HG02943 (cell line): ENCODE measurements around the gene CD99L2.

Source experiments
- ATAC-seq: cut with Tn5 transposase; IDR thresholded peaks from one replicate; pipeline ENCODE4 v1.9.1; 2021; ENCODE audit warnings: mild to moderate bottlenecking, low read depth, moderate library complexity; ENCODE audit not compliant: unreplicated experiment

The CD99L2 gene

DNA sequence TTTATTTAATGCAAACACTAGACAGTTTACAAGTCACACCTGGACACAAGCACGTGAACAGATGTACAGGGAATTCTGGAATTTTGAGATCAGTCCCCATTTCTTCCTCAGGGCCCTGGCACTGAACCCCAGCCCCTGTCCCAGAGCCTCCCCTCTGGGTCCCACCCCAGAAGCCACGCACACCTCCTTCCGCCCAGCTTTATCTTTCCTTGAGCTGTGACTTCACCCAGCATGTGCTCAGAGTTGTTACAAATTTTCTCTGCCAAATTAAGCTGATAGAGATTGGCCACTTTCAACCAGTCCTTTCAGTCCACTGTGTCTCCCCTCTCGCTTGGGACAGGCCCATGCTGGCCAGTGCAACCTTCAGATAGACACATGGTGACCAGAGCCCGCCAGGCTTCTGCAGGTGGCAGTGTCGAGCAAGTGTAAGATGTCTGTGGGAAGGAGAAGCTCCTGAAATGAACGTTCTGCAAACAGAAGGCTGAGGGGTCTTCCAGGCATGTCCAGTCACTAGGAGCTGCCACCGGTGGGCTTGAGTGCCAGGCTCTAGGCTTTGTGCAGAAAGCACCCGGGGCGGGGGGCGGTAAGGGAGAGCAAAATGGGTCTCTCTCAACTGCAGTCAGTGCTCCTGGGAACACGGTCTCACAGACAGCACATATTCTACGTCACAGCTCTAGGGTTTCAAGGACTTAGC lies 132.0 kb downstream of the CD99L2 start:
- no peak for ATAC-seq

DNA sequence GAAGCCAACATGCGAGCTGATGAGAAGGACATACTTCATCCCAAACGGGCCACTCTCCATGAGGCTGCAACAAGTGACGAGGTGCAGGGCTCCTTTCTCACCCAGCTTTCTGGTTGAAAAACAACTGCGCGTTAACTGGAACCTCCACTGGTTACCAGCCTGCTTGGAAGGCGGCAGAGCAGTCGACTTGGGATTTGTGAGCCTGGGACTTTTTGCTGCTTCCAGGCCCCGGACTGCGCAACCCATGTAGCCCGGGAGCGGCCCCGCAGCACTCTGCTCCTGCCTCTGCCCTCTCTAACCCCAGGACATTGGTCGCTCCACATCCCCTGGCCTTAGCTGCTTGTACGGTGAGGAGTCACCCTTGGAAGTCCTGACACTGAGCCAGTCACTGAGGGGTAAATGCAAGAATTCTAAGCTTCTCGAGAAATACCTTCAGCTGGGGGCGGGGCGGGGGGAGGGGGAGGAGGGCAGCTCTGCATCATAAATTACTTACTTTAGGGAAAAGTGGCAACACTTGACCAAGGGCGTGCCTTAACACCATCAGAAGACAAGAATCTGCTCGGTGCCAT lies 132.6 kb downstream of the CD99L2 start:
- no peak for ATAC-seq

DNA sequence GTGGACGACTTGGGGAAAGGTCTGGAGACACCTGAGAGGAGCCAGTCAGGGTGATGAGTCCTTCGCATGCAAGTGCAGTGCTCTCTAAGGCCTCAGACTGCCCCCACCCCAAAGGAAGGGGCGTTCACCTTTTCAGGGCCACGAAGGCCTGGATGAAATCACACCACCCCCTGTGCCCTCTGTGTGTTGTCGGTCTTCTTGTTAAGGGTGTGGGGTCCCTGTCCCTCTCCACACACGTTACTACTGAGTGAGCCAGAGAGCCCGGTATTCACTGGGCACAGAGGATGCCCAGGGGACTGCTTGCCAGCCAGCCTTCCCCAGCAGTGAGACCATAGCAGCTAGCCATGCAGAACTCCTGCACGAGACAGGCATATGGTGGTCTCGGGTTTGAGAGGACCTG lies 133.2 kb downstream of the CD99L2 start:
- no peak for ATAC-seq

DNA sequence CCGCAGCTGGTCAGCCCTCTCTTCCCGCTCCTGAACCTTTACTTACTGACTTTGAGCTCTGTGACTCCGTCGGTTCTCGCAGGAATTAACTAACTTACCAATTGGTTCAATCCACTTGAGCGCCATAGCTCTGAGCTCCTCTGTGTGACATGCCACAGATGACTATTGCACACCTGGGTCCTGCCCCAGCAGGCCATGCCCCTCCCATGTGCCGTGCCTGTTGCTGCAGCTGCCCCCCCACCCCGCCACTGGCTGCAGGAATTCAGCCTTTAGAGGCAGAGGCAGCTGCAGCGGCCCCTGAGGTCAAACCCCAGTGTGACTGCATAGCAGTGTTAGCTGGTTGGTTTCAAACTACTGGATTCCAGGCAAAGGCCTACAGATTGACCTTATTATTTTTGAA lies 134.7 kb downstream of the CD99L2 start:
- no peak for ATAC-seq

DNA sequence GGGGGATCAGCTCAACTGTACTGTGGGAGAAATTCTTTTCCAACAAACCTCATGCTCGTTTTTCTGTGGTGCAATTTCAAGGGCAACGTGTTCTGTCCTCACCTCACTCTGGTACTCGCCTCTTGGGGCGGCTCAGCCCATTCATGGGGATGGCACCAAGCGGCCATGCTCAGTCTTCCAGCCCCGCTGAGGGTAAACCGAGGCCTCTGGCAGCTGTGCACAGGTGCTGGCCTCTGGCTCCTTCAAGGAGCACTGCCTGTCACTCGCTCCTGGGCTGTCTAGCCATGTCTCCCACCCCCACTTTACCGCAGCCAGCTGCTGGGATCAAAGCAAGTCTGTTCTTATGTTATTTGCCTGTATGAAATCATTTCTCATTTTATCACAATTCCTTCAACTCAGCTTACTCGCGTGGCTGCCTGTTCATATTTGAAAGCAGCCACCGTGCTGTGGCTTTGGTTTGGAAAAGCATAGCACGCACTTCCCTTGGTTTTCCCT lies 135.1 kb downstream of the CD99L2 start:
- ATAC-seq = no peak

DNA sequence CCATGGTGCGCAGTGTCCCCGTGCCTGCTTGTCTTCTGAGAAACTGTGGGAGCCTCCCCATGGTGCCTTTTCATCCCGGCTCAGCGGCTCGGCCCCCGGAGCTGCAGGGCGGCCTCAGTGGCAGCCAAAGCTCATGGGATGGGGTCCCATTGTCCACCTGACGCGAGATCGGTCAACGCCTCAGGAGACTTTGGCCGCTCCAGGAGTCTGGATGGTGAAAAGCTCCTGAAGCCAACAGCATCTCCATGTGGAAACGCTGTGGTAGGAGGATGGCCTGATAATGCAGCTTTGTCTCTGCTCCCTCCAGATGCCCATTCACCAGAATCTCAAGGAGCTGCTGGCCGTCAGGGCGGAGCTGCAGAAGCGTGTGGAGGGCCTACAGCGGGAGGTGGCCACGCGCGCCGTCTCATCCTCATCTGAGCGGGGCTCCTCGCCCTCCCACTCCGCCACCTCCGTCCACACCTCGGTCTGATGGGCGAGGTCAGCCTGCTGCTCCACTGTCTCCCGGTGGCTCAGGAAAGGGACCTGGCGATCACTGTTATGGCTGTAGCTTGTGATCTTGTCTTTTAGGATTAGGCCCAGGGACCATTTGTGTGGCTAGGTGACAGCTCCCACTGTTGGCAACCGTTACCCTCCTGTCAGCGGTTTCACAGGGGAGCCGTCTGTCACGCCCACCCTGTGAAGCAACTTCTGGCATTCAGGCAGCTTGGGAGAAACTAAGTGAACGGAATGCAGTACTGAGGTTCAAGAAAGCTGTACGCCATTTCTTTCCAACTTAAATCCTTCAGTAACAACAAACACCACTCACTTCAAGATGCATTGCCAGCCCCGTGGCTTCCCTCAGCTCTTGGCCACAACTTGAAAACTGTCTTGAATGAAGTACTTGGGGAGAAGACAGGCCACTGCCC lies 136.0 kb downstream of the CD99L2 start:
- ATAC-seq = no peak

DNA sequence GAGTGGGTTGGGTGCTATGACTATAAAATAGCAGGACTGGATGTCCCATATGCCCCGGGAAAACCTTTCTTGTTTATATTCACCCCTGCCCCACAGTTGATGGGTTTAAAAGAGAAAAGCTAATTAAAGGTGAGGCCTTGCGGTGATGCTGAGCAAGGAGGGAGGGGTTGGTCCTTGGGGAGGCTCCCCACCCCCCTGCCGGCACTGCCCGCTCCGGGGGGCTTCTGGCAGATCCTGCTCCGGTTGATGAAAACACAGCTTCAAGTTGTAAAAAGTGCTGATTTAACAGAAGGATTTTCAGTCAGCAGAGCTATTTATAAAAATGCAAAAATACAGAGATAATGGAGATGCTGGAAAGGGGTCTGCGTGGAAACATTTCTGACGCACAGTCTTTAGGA lies 136.7 kb downstream of the CD99L2 start:
- ATAC-seq = no peak

DNA sequence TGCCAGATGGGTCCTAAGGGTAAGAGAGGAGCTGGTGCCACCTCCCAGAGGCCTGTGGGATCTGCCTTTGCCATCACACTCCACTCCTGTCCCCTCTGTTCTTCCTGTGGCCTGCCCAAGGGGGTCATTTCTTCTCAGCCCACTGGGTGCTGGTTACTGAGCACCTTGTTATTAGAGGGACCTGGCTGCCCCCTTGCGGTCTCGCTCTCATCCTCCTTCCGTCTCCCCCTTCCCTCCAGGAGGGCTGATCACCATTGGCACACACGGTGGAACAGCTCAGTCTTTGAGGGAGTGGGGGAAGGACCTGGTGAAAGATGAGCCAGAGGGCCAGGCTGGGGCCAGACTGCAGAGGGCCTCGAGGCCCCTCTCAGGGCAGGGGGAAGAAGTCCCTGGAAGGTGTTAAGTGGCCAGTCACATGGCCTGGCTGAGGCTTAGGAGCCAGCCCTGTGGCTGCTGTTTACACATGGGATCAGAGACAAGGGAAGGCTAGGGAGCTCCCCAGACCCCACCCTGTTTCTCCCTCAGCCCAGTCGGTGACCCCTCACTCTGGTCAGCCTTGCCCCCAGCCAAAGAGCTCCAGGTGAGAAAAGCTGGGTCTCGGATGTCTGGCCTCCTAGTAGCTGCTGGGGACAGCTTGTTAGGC lies 137.2 kb downstream of the CD99L2 start:
- no peak for ATAC-seq

DNA sequence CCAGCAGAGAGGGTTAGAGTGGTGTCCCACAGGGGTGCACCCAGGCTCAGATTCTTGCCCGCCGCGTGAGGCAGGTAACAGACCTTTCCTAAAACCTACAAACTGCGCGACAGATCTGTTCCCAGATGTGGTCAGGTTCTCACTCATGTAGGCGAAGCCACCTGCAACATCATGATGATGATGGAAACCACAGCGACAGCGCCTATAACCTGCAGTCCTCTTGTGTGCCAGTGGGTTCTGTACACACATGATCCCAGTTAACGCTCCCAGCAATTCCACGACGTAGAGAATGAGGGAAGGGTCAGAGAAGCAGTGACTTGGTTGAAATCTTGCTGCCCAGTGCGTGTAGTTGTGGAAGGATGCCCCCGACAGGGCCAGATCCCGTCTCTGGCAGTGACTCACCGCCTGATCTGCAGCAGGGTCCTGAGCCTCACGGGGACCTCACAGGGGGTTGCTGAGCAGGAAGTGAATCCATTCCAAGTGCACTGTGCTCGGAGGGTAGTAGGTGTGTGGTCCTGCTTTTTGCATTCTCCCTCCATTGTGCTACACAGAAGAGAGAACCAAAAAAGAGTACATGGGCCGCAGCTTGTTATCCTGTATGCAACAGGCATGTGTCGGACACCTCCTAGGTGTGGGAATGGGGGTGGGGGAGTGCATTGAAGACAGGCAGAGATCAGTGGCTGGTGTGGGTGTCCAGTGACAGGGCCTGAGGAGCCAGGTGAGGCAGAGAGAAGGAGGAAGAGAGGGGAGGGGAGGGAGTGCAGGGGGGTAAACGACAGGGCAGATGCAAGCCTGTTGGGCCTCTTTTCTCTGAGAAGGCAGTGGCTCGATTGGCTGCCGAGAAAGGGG lies 138.7 kb downstream of the CD99L2 start:
- ATAC-seq = no peak

DNA sequence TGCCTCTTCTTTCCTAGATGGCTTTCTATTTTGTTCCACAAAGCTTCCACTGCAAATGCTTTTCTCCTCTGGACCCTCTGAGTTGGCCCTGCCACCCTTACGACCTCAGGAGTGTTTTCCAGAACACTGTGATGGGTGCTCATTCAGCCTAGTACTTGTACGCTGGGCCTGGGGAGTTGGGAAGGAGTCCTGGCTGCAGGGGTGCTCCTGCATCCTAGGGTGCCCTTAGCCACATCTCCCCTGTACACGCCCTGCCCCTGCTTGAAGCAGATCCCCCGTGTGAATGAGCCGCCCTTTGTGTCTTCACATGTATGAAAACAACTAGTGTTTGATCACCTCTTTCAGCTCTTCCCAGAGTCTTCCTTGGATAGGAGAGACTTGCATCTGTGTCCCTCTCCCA lies 141.1 kb downstream of the CD99L2 start:
- no peak for ATAC-seq

DNA sequence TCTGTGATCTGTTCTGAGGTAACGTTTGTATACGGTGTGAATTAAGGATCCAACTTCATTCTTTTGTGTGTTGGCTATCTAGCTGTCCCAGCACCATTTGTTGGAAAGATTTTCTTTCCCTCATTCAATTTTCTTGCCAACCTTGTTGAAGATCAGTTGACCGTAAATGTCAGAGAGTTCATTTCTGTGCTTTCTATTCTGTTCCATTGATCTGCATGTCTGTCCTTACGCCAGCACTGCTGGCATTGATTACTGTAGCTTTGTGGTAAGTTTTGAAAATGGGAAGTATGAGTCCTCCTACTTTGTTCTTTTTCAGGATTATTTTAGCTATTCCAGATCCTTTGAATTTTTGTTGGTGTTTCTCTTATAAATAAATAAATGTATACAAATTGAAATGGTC lies 144.5 kb downstream of the CD99L2 start:
- ATAC-seq = no peak

DNA sequence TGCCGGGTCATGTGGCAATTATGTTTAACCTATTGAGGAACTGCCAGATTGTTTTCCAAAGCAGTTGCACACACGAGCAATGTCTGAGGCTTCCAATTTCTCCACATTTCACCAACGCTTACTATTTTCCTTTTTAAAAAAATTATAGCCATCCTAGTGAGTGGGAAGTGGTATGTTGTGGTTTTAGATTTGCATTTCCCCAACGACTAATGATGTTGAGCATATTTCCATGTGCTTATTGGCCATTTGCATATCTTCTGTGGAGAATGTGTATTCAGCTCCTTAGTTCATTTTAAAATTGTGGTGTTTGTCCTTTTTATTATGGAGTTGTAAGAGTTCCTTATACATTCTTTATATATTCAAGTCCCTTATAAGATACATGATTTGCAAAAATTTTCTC lies 145.1 kb downstream of the CD99L2 start:
- ATAC-seq = no peak

DNA sequence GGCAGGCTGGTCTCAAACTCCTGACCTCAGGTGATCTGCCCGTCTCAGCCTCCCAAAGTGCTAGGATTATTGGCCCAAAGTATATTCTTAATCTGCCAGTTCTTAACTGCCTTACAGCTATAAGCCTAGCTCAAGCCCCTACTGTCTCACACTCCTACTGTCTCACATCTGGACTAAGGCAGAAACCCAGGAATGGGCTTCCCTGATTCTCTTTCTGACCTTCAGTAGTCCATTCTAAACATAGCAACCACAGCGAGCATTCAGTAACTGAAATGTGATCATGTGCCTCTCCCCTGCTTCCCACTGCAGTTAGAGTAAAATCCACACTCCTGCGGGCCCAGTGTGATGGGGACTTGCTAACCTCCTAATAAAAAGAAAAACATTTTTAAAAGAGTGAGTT lies 146.3 kb downstream of the CD99L2 start:
- no peak for ATAC-seq

DNA sequence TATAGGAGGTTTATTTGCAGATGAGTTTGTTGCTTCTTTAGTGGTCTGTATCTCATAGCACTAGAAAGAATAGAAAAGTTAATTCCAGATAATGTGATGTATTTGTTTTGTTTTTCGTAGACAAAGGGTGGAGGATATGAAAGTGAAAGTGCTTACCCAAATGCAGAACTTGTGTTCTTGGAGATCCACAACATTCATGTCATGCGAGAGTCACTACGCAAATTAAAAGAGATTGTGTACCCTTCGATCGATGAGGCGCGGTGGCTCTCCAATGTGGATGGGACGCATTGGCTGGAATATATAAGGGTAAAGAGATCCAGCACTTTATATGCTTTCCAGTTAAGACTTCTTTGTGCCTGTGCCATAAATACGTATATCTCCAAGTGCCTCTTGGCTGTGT lies 162.0 kb downstream of the CD99L2 start:
- no peak for ATAC-seq

DNA sequence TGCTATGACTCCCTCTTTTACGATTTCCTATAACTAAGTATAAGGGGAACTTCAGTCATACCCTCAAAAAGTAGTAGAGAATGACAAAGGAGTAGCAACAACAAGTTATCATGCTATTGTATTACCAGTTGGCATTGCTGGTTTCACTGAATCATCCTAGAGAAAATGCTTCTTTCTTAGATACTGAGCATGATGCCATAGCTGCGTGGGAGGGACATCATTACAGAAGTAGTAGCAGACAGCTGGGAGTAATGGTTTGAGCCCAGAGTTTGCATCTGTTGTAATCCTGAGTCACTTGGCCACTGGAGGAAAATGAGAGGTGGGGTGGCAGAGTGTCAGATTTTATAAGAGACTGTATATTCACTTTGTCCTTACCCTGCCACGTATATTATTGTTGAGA lies 166.7 kb downstream of the CD99L2 start:
- no peak for ATAC-seq

DNA sequence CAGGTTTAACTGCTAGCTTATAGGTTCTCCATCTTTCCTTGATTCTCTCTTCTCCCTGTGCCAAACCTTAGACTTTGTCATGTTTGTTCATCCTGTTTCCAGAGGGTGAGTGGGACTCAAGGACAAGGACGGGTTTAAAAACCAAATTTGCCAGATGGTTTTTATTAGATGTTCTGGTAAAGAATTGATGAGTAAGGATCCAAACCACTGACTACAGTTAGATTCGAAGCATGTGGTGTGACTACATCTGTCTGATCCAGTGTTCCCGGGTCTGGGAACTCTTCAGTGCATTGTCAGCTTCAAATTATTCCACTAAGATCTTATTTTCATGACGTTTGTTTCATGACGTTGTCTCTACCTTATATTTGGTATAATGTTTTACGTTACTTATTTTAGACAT lies 167.7 kb downstream of the CD99L2 start:
- ATAC-seq = no peak

DNA sequence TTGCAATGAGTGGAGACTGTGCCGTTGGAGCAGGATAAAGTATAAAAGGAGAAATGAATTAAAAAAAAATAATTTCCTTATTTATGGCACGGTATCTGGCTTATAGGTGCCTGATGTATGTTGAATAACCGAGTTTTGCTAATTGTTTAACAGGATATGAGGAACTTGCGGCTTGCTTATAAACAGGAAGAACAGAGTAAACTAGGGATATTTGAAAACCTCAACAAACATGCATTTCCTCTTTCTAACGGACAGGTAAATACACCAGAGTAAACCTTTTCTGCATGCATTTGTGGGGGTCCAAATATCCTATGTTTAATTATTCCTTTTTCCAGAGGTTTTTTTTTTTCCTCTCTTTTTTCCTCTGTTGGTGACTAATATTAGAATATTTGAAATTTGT lies 168.5 kb downstream of the CD99L2 start:
- ATAC-seq = no peak

DNA sequence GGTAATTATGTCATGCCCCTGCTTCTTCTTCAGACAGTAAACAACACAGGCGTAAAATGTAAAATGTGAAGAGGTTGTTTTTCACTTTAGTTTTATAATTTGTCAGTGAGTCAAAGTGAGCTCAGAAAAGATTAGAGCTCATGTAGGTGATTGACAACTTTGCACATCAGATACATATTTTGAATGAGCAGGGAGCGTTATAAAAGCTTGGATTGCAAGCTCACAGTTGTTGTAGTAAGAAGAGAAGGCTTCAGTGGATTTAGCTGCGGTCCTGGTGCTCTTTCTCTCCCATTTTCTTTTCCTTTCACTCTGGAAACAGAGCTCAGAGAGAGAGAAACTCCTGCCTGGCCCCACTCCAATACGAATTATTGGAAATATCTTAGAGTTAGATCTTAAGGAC lies 178.8 kb downstream of the CD99L2 start:
- ATAC-seq = no peak
